Liver (tissue), 3 donors: ENCODE results near the gene HAGH.

ENCODE experiments used
- HNF4G ChIP-seq: IDR thresholded peaks from 2 replicates; pipeline ENCODE4 v1.6.1; 2016; ENCODE audit warnings: antibody characterized with exemption
- JUND ChIP-seq, 2 donors: IDR thresholded peaks; 2 replicates each; pipeline ENCODE4 v1.6.1; 2016; ENCODE audit warnings: antibody characterized with exemption in 2 of 2
- YY1 ChIP-seq: IDR thresholded peaks from 2 replicates; pipeline ENCODE4 v1.6.1; 2016; ENCODE audit warnings: antibody characterized with exemption, mild to moderate bottlenecking
- TF ChIP-seq, protein P1 (sequence below): fragments of 150-350 bp; IDR thresholded peaks from 2 replicates; pipeline ENCODE4 v1.5.1; 2017; ENCODE audit warnings: improper control_type of control experiment, low read depth, low read length; ENCODE audit not compliant: missing input control
- TF ChIP-seq, protein P2 (sequence below): IDR thresholded peaks from 2 replicates; pipeline ENCODE4 v1.6.1; 2016; ENCODE audit warnings: antibody characterized with exemption, mild to moderate bottlenecking
- TF ChIP-seq, protein P3 (sequence below): IDR thresholded peaks from 2 replicates; pipeline ENCODE4 v1.6.1; 2016; ENCODE audit warnings: antibody characterized with exemption
- donor health status: healthy.
- donor health status: healthy.

- TF ChIP-seq, protein P1, sequence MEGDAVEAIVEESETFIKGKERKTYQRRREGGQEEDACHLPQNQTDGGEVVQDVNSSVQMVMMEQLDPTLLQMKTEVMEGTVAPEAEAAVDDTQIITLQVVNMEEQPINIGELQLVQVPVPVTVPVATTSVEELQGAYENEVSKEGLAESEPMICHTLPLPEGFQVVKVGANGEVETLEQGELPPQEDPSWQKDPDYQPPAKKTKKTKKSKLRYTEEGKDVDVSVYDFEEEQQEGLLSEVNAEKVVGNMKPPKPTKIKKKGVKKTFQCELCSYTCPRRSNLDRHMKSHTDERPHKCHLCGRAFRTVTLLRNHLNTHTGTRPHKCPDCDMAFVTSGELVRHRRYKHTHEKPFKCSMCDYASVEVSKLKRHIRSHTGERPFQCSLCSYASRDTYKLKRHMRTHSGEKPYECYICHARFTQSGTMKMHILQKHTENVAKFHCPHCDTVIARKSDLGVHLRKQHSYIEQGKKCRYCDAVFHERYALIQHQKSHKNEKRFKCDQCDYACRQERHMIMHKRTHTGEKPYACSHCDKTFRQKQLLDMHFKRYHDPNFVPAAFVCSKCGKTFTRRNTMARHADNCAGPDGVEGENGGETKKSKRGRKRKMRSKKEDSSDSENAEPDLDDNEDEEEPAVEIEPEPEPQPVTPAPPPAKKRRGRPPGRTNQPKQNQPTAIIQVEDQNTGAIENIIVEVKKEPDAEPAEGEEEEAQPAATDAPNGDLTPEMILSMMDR: no peak
- TF ChIP-seq YY1 (no peak), JUND (IDR thresholded peaks at IDR 0.05) (no peak), HNF4G (no peak)
- TF ChIP-seq, protein P2, sequence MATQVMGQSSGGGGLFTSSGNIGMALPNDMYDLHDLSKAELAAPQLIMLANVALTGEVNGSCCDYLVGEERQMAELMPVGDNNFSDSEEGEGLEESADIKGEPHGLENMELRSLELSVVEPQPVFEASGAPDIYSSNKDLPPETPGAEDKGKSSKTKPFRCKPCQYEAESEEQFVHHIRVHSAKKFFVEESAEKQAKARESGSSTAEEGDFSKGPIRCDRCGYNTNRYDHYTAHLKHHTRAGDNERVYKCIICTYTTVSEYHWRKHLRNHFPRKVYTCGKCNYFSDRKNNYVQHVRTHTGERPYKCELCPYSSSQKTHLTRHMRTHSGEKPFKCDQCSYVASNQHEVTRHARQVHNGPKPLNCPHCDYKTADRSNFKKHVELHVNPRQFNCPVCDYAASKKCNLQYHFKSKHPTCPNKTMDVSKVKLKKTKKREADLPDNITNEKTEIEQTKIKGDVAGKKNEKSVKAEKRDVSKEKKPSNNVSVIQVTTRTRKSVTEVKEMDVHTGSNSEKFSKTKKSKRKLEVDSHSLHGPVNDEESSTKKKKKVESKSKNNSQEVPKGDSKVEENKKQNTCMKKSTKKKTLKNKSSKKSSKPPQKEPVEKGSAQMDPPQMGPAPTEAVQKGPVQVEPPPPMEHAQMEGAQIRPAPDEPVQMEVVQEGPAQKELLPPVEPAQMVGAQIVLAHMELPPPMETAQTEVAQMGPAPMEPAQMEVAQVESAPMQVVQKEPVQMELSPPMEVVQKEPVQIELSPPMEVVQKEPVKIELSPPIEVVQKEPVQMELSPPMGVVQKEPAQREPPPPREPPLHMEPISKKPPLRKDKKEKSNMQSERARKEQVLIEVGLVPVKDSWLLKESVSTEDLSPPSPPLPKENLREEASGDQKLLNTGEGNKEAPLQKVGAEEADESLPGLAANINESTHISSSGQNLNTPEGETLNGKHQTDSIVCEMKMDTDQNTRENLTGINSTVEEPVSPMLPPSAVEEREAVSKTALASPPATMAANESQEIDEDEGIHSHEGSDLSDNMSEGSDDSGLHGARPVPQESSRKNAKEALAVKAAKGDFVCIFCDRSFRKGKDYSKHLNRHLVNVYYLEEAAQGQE: no peak
- TF ChIP-seq, protein P3, sequence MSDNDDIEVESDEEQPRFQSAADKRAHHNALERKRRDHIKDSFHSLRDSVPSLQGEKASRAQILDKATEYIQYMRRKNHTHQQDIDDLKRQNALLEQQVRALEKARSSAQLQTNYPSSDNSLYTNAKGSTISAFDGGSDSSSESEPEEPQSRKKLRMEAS: no peak
Observed at GRCh38 chr16:1815461-1815860, 11.2 kb downstream of the HAGH start.
